Activated B cell treated with CpG ODN at 0.5 μM for 24 hours (primary cell): ENCODE results near the gene CELSR1. TPM values are rescaled to one million over a fixed set of nuclear protein-coding genes. Genes with fewer than 3 reads are reported as not detected.

ENCODE experiments used
- ATAC-seq: fragments of 200-7000 bp; cut with Tn5 transposase; one replicate; pipeline ENCODE4 v1.10.0; 2021; ENCODE audit warnings: low read depth, mild to moderate bottlenecking, moderate library complexity
- CTCF ChIA-PET: fragments of 350-600 bp; sonication (Branson Sonifier 250); formaldehyde crosslinking; loops from one replicate; lab custom pipeline; 2021; ENCODE audit warnings: antibody characterized with exemption; lab: Charles Lee
- POLR2A ChIA-PET: fragments of 350-600 bp; sonication (Branson Sonifier 250); formaldehyde crosslinking; loops from one replicate; lab custom pipeline; 2021; ENCODE audit warnings: antibody characterized with exemption; lab: Charles Lee
- DNase-seq: peaks from one replicate; pipeline ENCODE4 v3.0.0; 2022
- H3K27ac Mint-ChIP-seq: one replicate; pipeline ENCODE4 v1.8.0; 2020; ENCODE audit warnings: mixed read lengths
- H3K27me3 Mint-ChIP-seq: one replicate; pipeline ENCODE4 v1.8.0; 2021; ENCODE audit warnings: mixed read lengths
- H3K36me3 Mint-ChIP-seq: one replicate; pipeline ENCODE4 v1.8.0; 2021; ENCODE audit warnings: low read depth, mixed read lengths
- H3K4me1 Mint-ChIP-seq: one replicate; pipeline ENCODE4 v1.8.0; 2021; ENCODE audit warnings: mixed read lengths
- H3K4me3 Mint-ChIP-seq: one replicate; pipeline ENCODE4 v1.8.0; 2020; ENCODE audit warnings: mild to moderate bottlenecking, mixed read lengths
- H3K9me3 Mint-ChIP-seq: one replicate; pipeline ENCODE4 v1.8.0; 2020; ENCODE audit warnings: mixed read lengths
- CTCF ChIP-seq: fragments of 200-600 bp; IDR thresholded peaks from one replicate; pipeline ENCODE4 v1.8.0; 2022; ENCODE audit warnings: antibody characterized with exemption, mild to moderate bottlenecking
- intact Hi-C: fragments of 100-400 bp; cut with micrococcal nuclease; formaldehyde crosslinking; loops from one replicate; pipeline ENCODE4 v1.15.1; 2024
- total RNA-seq: library from RNA; stranded (reverse); gene quantifications from 2 replicates; pipeline ENCODE4 v1.2.3, GENCODE V29; 2022

Gene CELSR1
- total RNA-seq, 1 donor from 2014 or later = 12.3 TPM

GRCh38 chr22:46439576-46440465 is 97.6 kb downstream of the CELSR1 start:
- Mint-ChIP-seq H3K9me3 (no peaks in the 10 kb centered on the region), H3K4me3 (no peak overlapping the region), H3K36me3 (no peaks in the 10 kb centered on the region), H3K27me3 (no peaks in the 10 kb centered on the region), H3K27ac (no peak overlapping the region), H3K4me1 (peaks cover 5% of the 10 kb centered on the region)
- POLR2A ChIA-PET = no interaction called here
- DNase-seq (no peak), ATAC-seq (no peak)
- CTCF ChIA-PET = no interaction called here
- intact Hi-C loops = no loop called here
- no peak for TF ChIP-seq CTCF

- no peaks in the 10 kb centered on the region for H3K27me3 Mint-ChIP-seq
- DNase-seq (no peak), ATAC-seq (no peak)
- intact Hi-C loops = no loop called here
- peaks cover 9% of the 10 kb centered on the region for H3K4me1 Mint-ChIP-seq
- TF ChIP-seq CTCF = no peak
- ChIA-PET CTCF (interaction anchor here (0.9 kb wide), 1 partner anchor 72 kb away, joined by 3 read pairs; no protein-coding TSS in a partner anchor), POLR2A (no interaction called here)
- no peaks in the 10 kb centered on the region for H3K36me3 Mint-ChIP-seq
- H3K4me3 Mint-ChIP-seq = no peak overlapping the region
- no peaks in the 10 kb centered on the region for H3K9me3 Mint-ChIP-seq
- no peak overlapping the region for H3K27ac Mint-ChIP-seq
These were observed 98.3 kb downstream of the CELSR1 start for GRCh38 chr22:46439111-46439510.

GRCh38 chr22:46437671-46438440 is 99.6 kb downstream of the CELSR1 start:
- CTCF ChIA-PET = interaction anchor here (0.9 kb wide), 1 partner anchor 70 kb away, joined by 3 read pairs; no protein-coding TSS in a partner anchor
- H3K4me3 Mint-ChIP-seq = no peak overlapping the region
- intact Hi-C loops = no loop called here
- POLR2A ChIA-PET = no interaction called here
- no peak overlapping the region for H3K27ac Mint-ChIP-seq
- H3K36me3 Mint-ChIP-seq = no peaks in the 10 kb centered on the region
- peaks cover 20% of the 10 kb centered on the region for H3K4me1 Mint-ChIP-seq
- no peak for TF ChIP-seq CTCF
- H3K9me3 Mint-ChIP-seq = no peaks in the 10 kb centered on the region
- DNase-seq (no peak), ATAC-seq (no peak)
- no peaks in the 10 kb centered on the region for H3K27me3 Mint-ChIP-seq

GRCh38 chr22:46436595-46437175 is 100.7 kb downstream of the CELSR1 start:
- CTCF ChIA-PET = no interaction called here
- Mint-ChIP-seq H3K27ac (no peak overlapping the region), H3K36me3 (peaks cover 5% of the 10 kb centered on the region), H3K4me1 (peaks cover 32% of the 10 kb centered on the region), H3K4me3 (no peak overlapping the region), H3K9me3 (no peaks in the 10 kb centered on the region), H3K27me3 (no peaks in the 10 kb centered on the region)
- ATAC-seq = no peak
- no peak for TF ChIP-seq CTCF
- POLR2A ChIA-PET = no interaction called here
- no peak for DNase-seq
- intact Hi-C loops = no loop called here
